Astrocyte (in vitro differentiated cells and primary cell): ENCODE measurements around the gene SMR3B.

Source experiments
- CTCF ChIP-seq: IDR thresholded peaks from 2 replicates; pipeline ENCODE4 v1.5.1; 2011; ENCODE audit warnings: low read depth, mild to moderate bottlenecking, inconsistent platforms, low read length, moderate library complexity; ENCODE audit not compliant: insufficient read depth
- EZH2 ChIP-seq: IDR thresholded peaks from 2 replicates; pipeline ENCODE4 v1.6.1; 2012; ENCODE audit warnings: mild to moderate bottlenecking, low read length, inconsistent platforms; ENCODE audit not compliant: insufficient read depth

DNA sequence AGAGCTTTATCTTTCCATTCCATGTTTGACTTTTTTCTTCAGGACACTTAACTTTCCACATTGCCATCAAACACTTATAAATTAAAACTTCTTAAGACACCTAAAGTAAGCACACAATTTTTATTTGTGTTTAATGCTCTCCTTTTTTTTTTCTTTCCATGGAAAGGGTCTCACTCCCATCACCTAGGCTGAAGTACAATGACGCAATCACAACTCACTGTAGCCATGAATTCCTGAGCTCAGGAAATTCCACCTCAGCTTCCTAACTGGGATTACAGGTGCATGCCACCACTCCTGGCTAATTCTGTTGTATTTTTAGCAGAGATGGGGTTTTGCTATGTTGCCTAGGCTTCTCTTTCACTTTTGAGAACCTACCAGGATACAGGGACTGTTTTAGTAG, 15.1 kb upstream of the SMR3B start:
- TF ChIP-seq CTCF (no peak), EZH2 (no peak)
